ENCODE results near the gene GSG1L. TPM values are rescaled to one million over a fixed set of nuclear protein-coding genes. Genes with fewer than 3 reads are reported as not detected.
"Not testable (repeated sequence)": the region's sequence is repeated elsewhere in the genome, so short reads cannot be mapped to it uniquely, and the experiment has no call there.

The GSG1L gene
- total RNA-seq, 1 donor from 2014 or later: not detected

DNA sequence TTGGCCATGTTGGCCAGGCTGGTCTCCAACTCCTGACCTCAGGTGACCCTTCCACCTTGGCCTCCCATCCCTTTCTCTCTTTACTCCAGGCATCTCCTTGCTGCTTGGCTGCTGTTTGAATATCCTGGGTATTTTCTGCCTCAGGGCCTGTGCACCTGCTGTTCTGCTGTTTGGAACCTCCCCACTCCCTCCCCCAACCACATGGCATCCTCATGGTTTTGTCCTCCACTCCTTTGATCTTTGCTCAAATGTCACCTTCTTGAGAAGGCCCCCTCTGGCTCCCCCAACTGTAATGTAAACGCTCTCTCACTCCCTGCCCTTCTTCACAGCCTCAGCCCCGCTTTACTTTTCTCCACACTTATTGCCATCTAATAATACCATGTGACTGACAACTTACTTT is 152.0 kb downstream of the GSG1L start:
- no peak for DNase-seq (ENCODE audit: low spot score)

GRCh38 chr16:27907457-27907972 is 156.0 kb downstream of the GSG1L start:
- no peak for DNase-seq (ENCODE audit: low spot score)

DNA sequence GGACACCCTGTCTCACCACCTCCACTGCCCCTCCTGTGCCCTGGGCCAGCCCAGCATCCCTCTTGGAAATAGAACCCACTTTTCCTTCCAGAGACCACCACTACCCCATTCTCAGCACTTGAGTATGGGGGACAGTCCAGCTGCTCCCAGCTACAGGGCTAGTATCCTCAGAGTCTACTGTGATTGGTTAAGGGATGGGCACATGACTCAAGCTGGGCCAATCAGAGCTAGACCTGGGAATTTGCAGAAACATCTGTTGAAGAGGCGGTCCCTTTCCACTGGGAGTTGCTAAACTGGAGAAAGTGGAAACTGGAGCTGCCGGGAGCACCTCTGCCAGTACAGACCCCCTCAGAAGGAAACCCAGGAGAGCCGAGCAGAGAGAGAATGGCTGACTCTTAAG is 156.6 kb downstream of the GSG1L start:
- DNase-seq (ENCODE audit: low spot score): no peak

GRCh38 chr16:27903046-27903655 is 160.4 kb downstream of the GSG1L start:
- no peak for DNase-seq (ENCODE audit: low spot score)

- DNase-seq (ENCODE audit: low spot score): no peak
Observed at GRCh38 chr16:27902551-27902950, 161.0 kb downstream of the GSG1L start.

DNA sequence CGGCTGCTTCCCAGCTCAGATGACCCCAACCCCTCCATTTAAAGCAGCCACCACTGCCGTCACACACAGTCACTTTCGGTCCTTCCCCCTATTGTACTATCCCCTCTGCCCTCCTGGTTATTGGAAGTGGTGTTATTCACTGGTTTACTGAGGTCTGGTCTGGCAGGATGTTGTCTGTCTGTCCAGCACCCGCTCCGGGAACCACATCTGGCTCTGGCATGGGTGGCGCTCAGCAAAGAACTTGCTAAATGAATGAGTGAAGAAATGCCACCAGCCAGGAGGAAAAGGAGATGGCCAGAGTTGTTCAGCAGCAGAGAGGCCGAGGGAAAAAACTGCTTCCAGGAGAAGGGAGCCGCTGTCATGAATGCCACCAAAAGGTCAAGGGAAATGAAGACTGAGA is 161.6 kb downstream of the GSG1L start:
- DNase-seq (ENCODE audit: low spot score): no peak

DNA sequence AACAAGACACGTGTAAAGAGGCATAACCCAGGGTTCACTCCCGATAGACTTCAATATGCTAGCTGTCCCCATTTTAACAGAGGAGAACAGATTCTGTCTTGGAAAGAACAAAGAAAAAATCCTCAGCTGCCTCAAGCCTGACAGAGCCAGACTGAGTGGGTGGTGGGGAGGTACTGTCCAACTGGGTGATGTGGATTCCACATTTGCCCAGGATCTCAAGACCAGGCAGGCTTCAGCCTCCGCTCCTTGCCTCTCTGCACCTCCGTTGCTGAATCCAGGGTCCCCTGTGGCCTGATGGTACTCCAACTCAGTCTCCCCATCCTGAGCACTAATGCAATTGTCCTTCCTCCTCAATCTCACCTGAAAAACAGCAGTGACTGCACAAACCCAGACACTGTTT is 163.8 kb downstream of the GSG1L start:
- no peak for DNase-seq (ENCODE audit: low spot score)

GRCh38 chr16:27894386-27894785 is 169.1 kb downstream of the GSG1L start:
- no peak for DNase-seq (ENCODE audit: low spot score)

GRCh38 chr16:27892879-27893278 is 170.6 kb downstream of the GSG1L start:
- DNase-seq (ENCODE audit: low spot score): no peak

DNA sequence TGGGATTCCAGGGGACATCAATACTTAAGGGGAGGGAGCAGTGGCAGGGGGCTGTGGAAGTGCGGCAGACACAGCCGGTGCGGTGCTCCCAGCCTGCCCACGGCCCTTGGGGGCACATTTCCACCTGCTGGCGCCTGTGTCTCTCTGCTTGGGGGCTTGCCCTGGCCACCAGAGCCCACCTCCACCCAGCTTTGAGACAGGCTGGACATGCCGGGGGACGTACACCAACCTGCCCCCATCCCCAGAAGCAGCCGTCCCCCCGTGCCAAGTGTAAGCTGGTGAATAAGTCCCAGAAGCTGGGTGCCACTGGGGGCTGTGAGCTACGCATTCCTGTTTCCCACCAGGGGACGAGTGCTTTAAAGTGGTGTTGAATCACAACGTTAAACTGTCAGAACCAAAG is 172.6 kb downstream of the GSG1L start:
- DNase-seq (ENCODE audit: low spot score): no peak

DNA sequence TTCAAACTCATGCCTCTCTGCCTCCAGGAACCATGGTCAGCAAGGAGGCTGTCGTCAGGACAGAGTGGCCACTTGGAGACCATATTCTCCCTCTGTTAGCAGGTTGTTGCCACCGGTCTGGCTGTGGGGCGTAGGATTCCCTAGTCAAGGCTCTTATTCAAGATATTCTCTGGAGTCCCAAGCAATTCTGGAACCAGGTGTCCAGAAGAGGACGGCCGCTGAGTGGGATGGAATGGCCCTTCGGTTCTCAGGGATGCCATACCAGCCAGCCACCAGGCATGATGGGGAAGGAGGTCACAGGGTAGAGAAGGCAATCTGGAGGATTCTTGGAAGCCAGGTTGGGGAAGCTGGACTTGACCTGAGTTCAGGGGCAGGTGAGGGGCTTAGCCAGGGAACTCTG is 173.5 kb downstream of the GSG1L start:
- DNase-seq (ENCODE audit: low spot score): no peak

DNA sequence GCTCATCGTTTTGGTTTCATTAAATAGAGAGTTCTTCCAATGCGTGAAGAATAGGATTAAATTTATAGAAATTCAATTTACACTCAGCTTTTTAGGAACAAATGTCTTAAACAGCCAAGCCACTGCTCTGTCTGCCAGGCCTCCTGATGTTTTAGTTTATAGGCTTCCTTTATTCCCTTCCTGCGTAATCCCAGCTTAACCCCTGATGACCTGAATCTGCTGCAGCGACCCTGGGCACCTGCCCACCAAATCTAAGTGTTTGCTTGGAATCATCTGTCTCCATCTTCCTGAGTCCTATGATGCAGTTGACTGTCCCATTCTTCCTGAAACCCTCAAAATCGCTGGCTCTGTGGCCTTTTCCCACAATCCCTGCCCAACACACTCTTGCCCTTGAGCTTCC is 179.9 kb downstream of the GSG1L start:
- no peak for DNase-seq (ENCODE audit: low spot score)

DNA sequence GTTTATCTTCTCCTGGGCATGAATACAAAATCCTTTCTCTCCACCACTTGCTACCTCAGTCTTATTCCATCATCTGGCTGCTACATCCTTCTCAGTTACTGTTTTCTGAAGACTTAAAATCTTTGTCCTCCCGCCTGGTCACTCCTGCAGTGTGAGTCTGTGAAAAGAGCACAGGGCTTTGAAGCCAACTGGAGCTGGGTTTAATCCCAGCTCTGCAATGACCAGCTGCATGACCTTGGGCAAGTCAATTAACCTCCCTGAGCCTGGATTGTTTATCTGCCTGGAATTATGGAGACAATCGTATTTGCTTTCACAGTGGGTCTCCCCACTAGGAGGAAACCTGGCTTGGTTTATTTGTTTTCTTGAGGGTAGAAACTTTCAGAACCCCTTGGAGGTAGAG is 183.2 kb downstream of the GSG1L start:
- DNase-seq (ENCODE audit: low spot score): no peak

- no peak for DNase-seq (ENCODE audit: low spot score)
Observed at GRCh38 chr16:27879601-27880247, 183.8 kb downstream of the GSG1L start.

- DNase-seq (ENCODE audit: low spot score): not testable (repeated sequence)
Observed at GRCh38 chr16:27872627-27873026, 190.9 kb downstream of the GSG1L start.

DNA sequence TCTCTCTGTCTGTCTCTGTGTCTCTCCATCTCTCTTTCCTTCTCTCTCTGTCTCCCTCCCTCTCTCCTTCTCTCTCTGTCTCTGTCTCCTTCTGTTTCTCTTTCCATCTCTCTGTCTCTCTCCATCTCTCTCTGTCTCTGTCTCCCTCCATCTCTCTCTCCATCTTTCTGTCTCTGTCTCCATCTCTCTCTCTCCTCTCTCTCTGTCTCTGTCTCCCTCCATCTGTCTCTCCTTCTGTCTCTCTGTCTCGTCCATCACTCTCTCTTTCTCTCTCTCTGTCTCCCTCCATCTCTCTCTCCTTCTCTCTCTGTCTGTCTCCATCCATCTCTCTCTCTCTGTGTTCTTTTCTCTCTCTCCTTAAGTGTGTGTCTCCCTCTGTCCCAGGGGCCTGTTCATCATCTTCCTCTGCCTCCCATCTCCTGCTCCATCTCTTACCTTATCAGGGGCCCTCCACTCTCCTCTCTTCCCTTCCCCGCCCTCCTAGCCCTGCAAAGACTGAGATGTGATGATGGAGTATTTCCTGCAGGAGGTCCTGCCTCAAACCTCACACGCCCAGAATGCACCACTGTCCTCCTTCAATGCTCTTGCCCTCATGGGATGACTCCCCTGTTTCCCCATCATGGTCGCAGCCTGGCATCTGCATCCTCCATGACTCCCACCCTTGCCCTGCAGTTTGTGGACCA is 193.3 kb downstream of the GSG1L start:
- no peak for DNase-seq (ENCODE audit: low spot score)

- no peak for DNase-seq (ENCODE audit: low spot score)
Observed at GRCh38 chr16:27869411-27869810, 194.1 kb downstream of the GSG1L start.

DNA sequence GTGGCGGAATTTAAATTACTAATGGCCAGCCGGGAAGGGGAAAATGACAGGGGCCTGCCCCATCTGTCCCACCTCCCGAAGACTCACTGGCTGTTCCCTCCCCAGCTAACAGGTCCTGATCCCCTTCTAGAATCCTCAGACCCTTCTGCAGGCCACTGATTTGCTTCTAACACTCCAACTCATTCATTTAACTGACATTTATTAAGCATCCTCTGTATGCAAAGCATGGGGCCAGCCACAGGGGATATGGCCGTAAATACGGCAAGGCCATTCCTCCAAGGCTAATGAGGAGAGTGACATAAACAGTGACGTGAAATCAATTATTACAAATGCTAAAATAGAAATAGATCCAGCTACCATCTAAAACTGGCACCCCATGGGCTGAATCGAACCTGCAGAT is 195.3 kb downstream of the GSG1L start:
- no peak for DNase-seq (ENCODE audit: low spot score)

DNA sequence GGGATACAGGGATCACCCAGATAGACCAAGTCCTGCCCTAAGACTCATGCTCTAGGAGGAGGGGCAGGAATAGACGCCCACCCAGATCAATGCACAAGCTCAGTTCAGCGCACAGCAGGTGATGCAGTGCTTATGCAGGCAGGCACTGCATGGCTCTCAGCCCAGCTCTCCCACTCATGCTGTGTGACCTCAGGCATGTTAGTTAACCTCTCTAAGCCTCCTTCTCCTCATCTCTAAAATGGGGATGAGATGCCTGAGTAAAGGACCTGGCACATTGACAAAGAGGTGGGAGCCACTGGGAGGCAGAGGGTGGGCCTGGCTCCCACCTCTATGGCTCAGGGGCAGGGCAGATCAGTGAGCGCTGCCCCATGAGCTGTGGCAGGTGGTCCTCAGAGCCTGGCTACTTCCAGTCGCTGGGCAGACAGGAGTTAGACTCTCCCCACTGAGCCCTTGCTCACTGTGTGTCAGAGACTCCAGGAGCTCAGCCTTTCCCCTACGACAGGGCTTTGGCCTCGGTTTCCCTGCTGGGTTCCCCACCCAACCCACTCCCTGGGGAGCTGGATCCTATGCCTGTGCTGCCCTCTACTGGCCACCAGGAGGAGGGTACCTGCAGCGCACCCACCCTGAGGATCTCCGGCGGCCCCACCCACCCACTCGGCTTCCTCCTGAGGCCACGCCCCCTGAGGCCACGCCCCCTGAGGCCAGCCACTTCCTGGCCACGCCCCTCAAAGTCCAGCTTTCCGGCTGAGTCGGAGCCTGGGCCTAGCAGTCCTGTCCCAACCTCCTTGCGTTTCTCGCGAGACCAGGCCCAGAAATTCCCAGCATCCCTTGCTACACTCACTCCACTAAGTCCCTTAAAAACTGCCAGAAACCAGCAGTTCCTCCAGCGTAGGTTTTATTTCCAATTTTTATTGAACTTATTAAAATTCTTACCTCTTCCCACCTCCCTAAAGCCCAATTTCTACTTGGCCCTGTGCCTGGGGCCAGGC is 196.1 kb downstream of the GSG1L start:
- no peak for DNase-seq (ENCODE audit: low spot score)

DNA sequence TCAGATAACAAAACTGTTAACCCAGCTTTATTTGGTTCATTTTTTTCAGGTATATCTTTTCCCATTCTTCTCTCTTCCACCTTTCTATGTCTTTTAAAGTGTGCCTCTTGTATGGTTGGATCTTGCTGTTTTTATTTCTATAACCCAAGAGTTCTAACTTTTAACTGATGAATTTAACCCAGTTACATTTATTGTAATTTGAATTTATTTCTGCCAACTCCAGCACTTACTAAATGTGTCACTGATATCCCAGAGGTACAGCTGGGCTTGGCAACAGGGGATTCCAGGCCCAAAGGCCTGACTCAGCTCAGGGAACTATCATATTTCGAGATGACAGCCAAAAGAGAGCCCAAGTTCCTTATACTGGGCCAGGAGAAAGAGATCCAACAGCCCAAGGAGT is 200.1 kb downstream of the GSG1L start:
- DNase-seq (ENCODE audit: low spot score): no peak

DNA sequence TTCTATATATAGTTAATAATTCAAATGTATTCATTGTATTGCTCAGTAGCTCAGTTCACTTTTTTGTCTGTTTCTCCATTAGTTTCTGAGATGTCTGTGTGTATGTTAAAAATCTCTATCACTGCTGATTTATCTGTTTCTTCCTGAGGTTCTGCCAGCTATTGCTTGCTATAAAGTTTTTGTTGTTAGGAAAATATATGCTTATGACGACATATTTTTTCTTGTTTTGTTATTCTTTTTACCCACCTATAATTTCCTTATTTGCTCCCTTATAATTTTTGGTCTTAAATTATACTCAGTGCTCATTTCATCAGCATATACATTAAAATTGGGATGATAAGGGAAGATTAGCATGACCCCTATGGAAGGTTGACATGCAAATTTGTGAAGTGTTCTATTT is 200.6 kb downstream of the GSG1L start:
- no peak for DNase-seq (ENCODE audit: low spot score)

Measured in mesenteric fat pad (tissue), 1 donor.